Fibroblast of pulmonary artery (primary cell): Measurements from ENCODE around the gene PDGFRB.

Experiments used
- DNase-seq: peaks from one replicate; pipeline ENCODE4 v3.0.0-alpha.2; 2010; ENCODE audit warnings: low read depth
- H3K4me3 ChIP-seq: replicated peaks from 2 replicates; pipeline ENCODE4 v1.5.1; 2011; ENCODE audit warnings: low read depth, mild to moderate bottlenecking, control low read depth, low read length, moderate library complexity
- CTCF ChIP-seq: IDR thresholded peaks from 2 replicates; pipeline ENCODE4 v1.5.1; 2011; ENCODE audit warnings: mild to moderate bottlenecking, control low read depth, low read length, inconsistent platforms; ENCODE audit errors: missing control alignments

The PDGFRB gene

GRCh38 chr5:150146862-150147601 is 8.6 kb downstream of the PDGFRB start:
- no peak for TF ChIP-seq CTCF
- no peak for DNase-seq
- H3K4me3 ChIP-seq, result no peak overlapping the region

GRCh38 chr5:150146235-150146634 is 9.4 kb downstream of the PDGFRB start:
- no peak for TF ChIP-seq CTCF
- H3K4me3 ChIP-seq, result no peak overlapping the region
- DNase-seq, result no peak

- DNase-seq, result peak; percentile 42
- H3K4me3 ChIP-seq, result peak overlapping the region; percentile 29
- TF ChIP-seq CTCF, result no peak
These were observed 10.8 kb downstream of the PDGFRB start for GRCh38 chr5:150144879-150145278.

- peak; percentile 96 for DNase-seq
- no peak for TF ChIP-seq CTCF
These were observed 11.3 kb downstream of the PDGFRB start for GRCh38 chr5:150144246-150144801.

GRCh38 chr5:150143350-150144245 is 12.0 kb downstream of the PDGFRB start:
- peak; percentile 94 for DNase-seq
- H3K4me3 ChIP-seq, result peak overlapping the region; percentile 29
- TF ChIP-seq CTCF, result no peak

More at GRCh38 chr5:150144246-150144801, 11.3 kb downstream of the PDGFRB start:
- peak overlapping the region; percentile 29 for H3K4me3 ChIP-seq

GRCh38 chr5:150142959-150143349 is 12.7 kb downstream of the PDGFRB start:
- DNase-seq, result peak; percentile 93
- no peak for TF ChIP-seq CTCF
- no peak overlapping the region for H3K4me3 ChIP-seq
